Endodermal cell (in vitro differentiated cells): ENCODE measurements around the gene CDH8. TPM values are rescaled to one million over a fixed set of nuclear protein-coding genes. Genes with fewer than 3 reads are reported as not detected.

Source experiments
- DNase-seq: peaks from one replicate; pipeline ENCODE4 v3.0.0-alpha.2; 2017
- H3K27ac ChIP-seq: 2 replicates; pipeline ENCODE4 v1.5.1; 2013; ENCODE audit warnings: mild to moderate bottlenecking, low read depth, low read length, moderate library complexity
- H3K27me3 ChIP-seq: 2 replicates; pipeline ENCODE4 v1.6.1; 2013; ENCODE audit warnings: mild to moderate bottlenecking, low read length, moderate library complexity; ENCODE audit not compliant: insufficient read depth, control insufficient read depth, poor library complexity, severe bottlenecking
- H3K36me3 ChIP-seq: 2 replicates; pipeline ENCODE4 v1.7.0; 2013; ENCODE audit warnings: mild to moderate bottlenecking, low read length, moderate library complexity; ENCODE audit not compliant: control insufficient read depth, insufficient read depth
- H3K4me1 ChIP-seq: one replicate; pipeline ENCODE4 v1.7.0; 2013; ENCODE audit warnings: low read length; ENCODE audit not compliant: control insufficient read depth, insufficient read depth
- H3K4me3 ChIP-seq: 2 replicates; pipeline ENCODE4 v1.5.1; 2013; ENCODE audit warnings: mild to moderate bottlenecking, low read length, moderate library complexity
- H3K9ac ChIP-seq: 2 replicates; pipeline ENCODE4 v1.6.1; 2013; ENCODE audit warnings: mild to moderate bottlenecking, low read length, moderate library complexity; ENCODE audit not compliant: poor library complexity, severe bottlenecking; ENCODE audit errors: extremely low read depth
- H3K9me3 ChIP-seq: 2 replicates; pipeline ENCODE4 v1.6.1; 2013; ENCODE audit warnings: mild to moderate bottlenecking, low read length, moderate library complexity; ENCODE audit not compliant: control insufficient read depth
- H3K27ac Mint-ChIP-seq: 2 replicates; pipeline ENCODE4 v1.8.0; 2020; ENCODE audit warnings: mixed read lengths
- H3K27me3 Mint-ChIP-seq: 2 replicates; pipeline ENCODE4 v1.8.0; 2021; ENCODE audit warnings: mild to moderate bottlenecking, mixed read lengths; ENCODE audit not compliant: insufficient read depth
- H3K36me3 Mint-ChIP-seq: 2 replicates; pipeline ENCODE4 v1.8.0; 2020; ENCODE audit warnings: low read depth, mixed read lengths
- H3K4me1 Mint-ChIP-seq: 2 replicates; pipeline ENCODE4 v1.8.0; 2020; ENCODE audit warnings: mixed read lengths
- H3K4me3 Mint-ChIP-seq: 2 replicates; pipeline ENCODE4 v1.8.0; 2020; ENCODE audit warnings: mild to moderate bottlenecking, moderate library complexity, mixed read lengths
- H3K9me3 Mint-ChIP-seq: 2 replicates; pipeline ENCODE4 v1.8.0; 2020; ENCODE audit warnings: mild to moderate bottlenecking, mixed read lengths
- CTCF ChIP-seq: fragments of 200-600 bp; sonication (generic); conservative IDR thresholded peaks from 2 replicates; pipeline ENCODE4 v1.5.0; 2021; ENCODE audit warnings: antibody characterized with exemption, mild to moderate bottlenecking
- WGBS, 2 experiments: methylation state at CpG; one replicate each; pipeline versions ENCODE4 v1.1.5 to v1.1.7; 2013; ENCODE audit warnings: missing lambda C conversion rate in 2 of 2, mixed read lengths in 1 of 2; ENCODE audit not compliant: insufficient coverage in 1 of 2, insufficient read length in 1 of 2; 5-methylcytosine and 5-hydroxymethylcytosine counted together
- total RNA-seq, 2 donors: library from RNA; stranded (reverse); fragmentation: NEBNext Ultra II Directional in 1 of 2; extraction: Animal tissue kit (Norgen Biotek cat#: 25700) in 1 of 2; gene quantifications; 2 replicates in 1 of 2; 3 replicates in 1 of 2; pipeline ENCODE4 v1.2.1, GENCODE V29; 2021

CDH8 gene
- total RNA-seq, 2 donors from 2014 or later = 13.9 to 27.2 TPM

GRCh38 chr16:62018301-62019060 lies 17.8 kb downstream of the CDH8 start:
- Histone ChIP-seq H3K27me3 (no peaks in the 10 kb centered on the region), H3K4me3 (no peak overlapping the region), H3K9ac (no peak overlapping the region), H3K27ac (no peak overlapping the region), H3K4me1 (no peaks in the 10 kb centered on the region), H3K36me3 (no peaks in the 10 kb centered on the region), H3K9me3 (no peaks in the 10 kb centered on the region)
- Mint-ChIP-seq H3K36me3 (no peaks in the 10 kb centered on the region), H3K9me3 (no peaks in the 10 kb centered on the region), H3K4me1 (peaks cover 5% of the 10 kb centered on the region), H3K27ac (no peak overlapping the region), H3K4me3 (no peak overlapping the region), H3K27me3 (peaks cover 3% of the 10 kb centered on the region)
- 87 to 89% methylated on average over 14 to 15 of the region's 15 CpGs for WGBS, 2 experiments
- no peak for DNase-seq
- TF ChIP-seq CTCF = no peak

GRCh38 chr16:62014319-62014923 lies 21.8 kb downstream of the CDH8 start:
- Mint-ChIP-seq H3K9me3 (no peaks in the 10 kb centered on the region), H3K27me3 (peaks cover 3% of the 10 kb centered on the region), H3K4me3 (no peak overlapping the region), H3K4me1 (peaks cover 3% of the 10 kb centered on the region), H3K36me3 (no peaks in the 10 kb centered on the region), H3K27ac (no peak overlapping the region)
- Histone ChIP-seq H3K9ac (no peak overlapping the region), H3K4me3 (no peak overlapping the region), H3K27me3 (no peaks in the 10 kb centered on the region), H3K4me1 (no peaks in the 10 kb centered on the region), H3K27ac (no peak overlapping the region), H3K36me3 (no peaks in the 10 kb centered on the region), H3K9me3 (no peaks in the 10 kb centered on the region)
- 92 to 95% methylated on average over 4 to 8 of the region's 8 CpGs for WGBS, 2 experiments
- no peak for DNase-seq
- no peak for TF ChIP-seq CTCF

GRCh38 chr16:62010186-62010585 lies 26.1 kb downstream of the CDH8 start:
- WGBS, 2 experiments = 98 to 100% methylated on average over 3 to 4 of the region's 4 CpGs
- H3K27ac ChIP-seq = no peak overlapping the region
- no peaks in the 10 kb centered on the region for H3K27me3 Mint-ChIP-seq
- no peaks in the 10 kb centered on the region for H3K4me1 Mint-ChIP-seq
- no peak overlapping the region for H3K4me3 ChIP-seq
- no peak for TF ChIP-seq CTCF
- DNase-seq = no peak
- no peak overlapping the region for H3K9ac ChIP-seq
- H3K27ac Mint-ChIP-seq = no peak overlapping the region
- H3K27me3 ChIP-seq = no peaks in the 10 kb centered on the region
- H3K36me3 Mint-ChIP-seq = no peaks in the 10 kb centered on the region
- no peaks in the 10 kb centered on the region for H3K9me3 Mint-ChIP-seq
- no peaks in the 10 kb centered on the region for H3K36me3 ChIP-seq
- H3K4me1 ChIP-seq = no peaks in the 10 kb centered on the region
- H3K9me3 ChIP-seq = no peaks in the 10 kb centered on the region
- H3K4me3 Mint-ChIP-seq = no peak overlapping the region
